Calu3 (cell line): ENCODE data around the gene ATP8B2. TPM values are rescaled to one million over a fixed set of nuclear protein-coding genes. Genes with fewer than 3 reads are reported as not detected.
"Not testable (repeated sequence)": the region's sequence is repeated elsewhere in the genome, so short reads cannot be mapped to it uniquely, and the experiment has no call there.

Source experiments
- BruUV-seq: library from RNA; stranded (reverse); fragments of 400-500 nt; replicated peaks from 2 replicates; lab custom pipeline; 2021; lab: Mats Ljungman, UMichigan
- CTCF ChIA-PET: fragments of 300-600 bp; sonication (Branson Sonifier 250); formaldehyde crosslinking; loops from one replicate; lab custom pipeline; 2022; ENCODE audit warnings: antibody characterized with exemption; lab: Charles Lee
- DNase-seq: peaks from one replicate; pipeline ENCODE4 v3.0.0; 2022
- H3K27ac Mint-ChIP-seq: one replicate; pipeline ENCODE4 v1.8.0; 2022; ENCODE audit warnings: mixed read lengths; ENCODE audit not compliant: unreplicated experiment
- H3K27me3 Mint-ChIP-seq: one replicate; pipeline ENCODE4 v1.8.0; 2022; ENCODE audit warnings: mixed read lengths; ENCODE audit not compliant: unreplicated experiment
- H3K36me3 Mint-ChIP-seq: one replicate; pipeline ENCODE4 v1.8.0; 2022; ENCODE audit warnings: mild to moderate bottlenecking, moderate library complexity, mixed read lengths; ENCODE audit not compliant: insufficient read depth, unreplicated experiment
- H3K4me1 Mint-ChIP-seq: one replicate; pipeline ENCODE4 v1.8.0; 2022; ENCODE audit warnings: mild to moderate bottlenecking, low read depth, mixed read lengths; ENCODE audit not compliant: unreplicated experiment
- H3K4me3 Mint-ChIP-seq: one replicate; pipeline ENCODE4 v1.8.0; 2022; ENCODE audit warnings: mild to moderate bottlenecking, low read depth, moderate library complexity, mixed read lengths; ENCODE audit not compliant: unreplicated experiment
- H3K9me3 Mint-ChIP-seq: one replicate; pipeline ENCODE4 v1.8.0; 2022; ENCODE audit warnings: low read depth, mixed read lengths; ENCODE audit not compliant: unreplicated experiment
- intact Hi-C: fragments of 100-400 bp; cut with micrococcal nuclease; formaldehyde crosslinking; loops from one replicate; pipeline ENCODE4 v1.10.0; 2022; ENCODE audit not compliant: unreplicated experiment
- total RNA-seq: library from RNA; stranded (reverse); gene quantifications from 2 replicates; pipeline ENCODE4 v1.2.3, GENCODE V29; 2022
- TF ChIP-seq, protein P1 (sequence below): fragments of 200-600 bp; IDR thresholded peaks from one replicate; pipeline ENCODE4 v1.8.0; 2022; ENCODE audit warnings: antibody characterized with exemption; ENCODE audit not compliant: unreplicated experiment

The ATP8B2 gene
- total RNA-seq, 1 experiment from 2014 or later = 9.1 TPM

DNA sequence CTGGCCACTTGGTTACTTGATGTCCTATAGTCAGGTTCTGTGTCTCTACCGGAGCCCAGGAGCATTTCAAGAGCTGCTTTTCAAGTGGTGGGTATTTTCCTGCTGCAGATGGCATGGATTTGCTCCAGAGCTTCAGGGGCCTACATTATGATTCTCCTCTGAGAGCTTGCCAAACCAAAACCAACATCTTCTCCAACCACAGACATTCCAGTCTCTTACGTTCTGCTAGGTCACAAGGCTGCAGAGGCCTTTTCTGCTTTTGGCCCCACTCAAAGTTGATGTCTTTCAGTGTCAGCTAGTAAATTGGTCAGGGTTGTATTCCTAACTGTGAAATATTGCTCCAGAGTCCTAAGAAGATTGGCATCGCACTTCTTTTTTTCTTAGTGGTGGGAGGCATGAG is 19.2 kb upstream of the ATP8B2 start:
- no TSS peak for BruUV-seq

DNA sequence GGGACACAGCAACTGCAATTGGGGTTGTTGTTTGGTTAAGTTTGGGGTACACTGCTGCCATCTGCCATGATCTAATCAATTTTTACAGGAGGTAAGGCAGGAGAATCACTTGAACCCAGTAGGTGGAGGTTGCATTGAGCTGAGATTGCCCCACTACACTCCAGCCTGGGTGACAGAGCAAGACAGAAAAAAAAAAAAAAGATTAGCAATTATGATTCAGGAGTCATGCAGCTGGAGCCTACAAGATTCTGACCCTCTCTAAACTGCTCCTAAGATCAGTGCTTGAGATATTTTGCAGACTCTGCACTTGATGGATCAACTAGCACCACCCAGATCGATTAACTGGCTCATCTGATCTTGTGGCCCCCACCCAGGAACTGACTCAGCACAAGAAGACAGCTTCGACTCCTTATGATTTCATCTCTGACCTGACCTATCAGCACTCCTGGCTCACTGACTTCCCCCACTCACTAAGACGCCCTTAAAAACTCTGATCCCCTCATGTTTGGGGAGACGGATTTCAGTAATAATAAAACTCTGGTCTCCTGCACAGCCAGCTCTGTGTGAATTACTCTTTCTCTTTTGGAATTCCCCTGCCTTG is 17.6 kb upstream of the ATP8B2 start:
- H3K27ac Mint-ChIP-seq, CTCF ChIA-PET, H3K9me3 Mint-ChIP-seq, BruUV-seq, H3K4me3 Mint-ChIP-seq, H3K4me1 Mint-ChIP-seq, DNase-seq, H3K36me3 Mint-ChIP-seq, intact Hi-C loops: not testable (repeated sequence)
- H3K27me3 Mint-ChIP-seq = peaks cover 30% of the 10 kb centered on the region

More for the DNA sequence above, 19.2 kb upstream of the ATP8B2 start:
- H3K4me1 Mint-ChIP-seq = no peaks in the 10 kb centered on the region
- peaks cover 18% of the 10 kb centered on the region for H3K27me3 Mint-ChIP-seq
- H3K36me3 Mint-ChIP-seq = no peaks in the 10 kb centered on the region
- TF ChIP-seq, protein P1, sequence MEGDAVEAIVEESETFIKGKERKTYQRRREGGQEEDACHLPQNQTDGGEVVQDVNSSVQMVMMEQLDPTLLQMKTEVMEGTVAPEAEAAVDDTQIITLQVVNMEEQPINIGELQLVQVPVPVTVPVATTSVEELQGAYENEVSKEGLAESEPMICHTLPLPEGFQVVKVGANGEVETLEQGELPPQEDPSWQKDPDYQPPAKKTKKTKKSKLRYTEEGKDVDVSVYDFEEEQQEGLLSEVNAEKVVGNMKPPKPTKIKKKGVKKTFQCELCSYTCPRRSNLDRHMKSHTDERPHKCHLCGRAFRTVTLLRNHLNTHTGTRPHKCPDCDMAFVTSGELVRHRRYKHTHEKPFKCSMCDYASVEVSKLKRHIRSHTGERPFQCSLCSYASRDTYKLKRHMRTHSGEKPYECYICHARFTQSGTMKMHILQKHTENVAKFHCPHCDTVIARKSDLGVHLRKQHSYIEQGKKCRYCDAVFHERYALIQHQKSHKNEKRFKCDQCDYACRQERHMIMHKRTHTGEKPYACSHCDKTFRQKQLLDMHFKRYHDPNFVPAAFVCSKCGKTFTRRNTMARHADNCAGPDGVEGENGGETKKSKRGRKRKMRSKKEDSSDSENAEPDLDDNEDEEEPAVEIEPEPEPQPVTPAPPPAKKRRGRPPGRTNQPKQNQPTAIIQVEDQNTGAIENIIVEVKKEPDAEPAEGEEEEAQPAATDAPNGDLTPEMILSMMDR = no peak
- no peak overlapping the region for H3K27ac Mint-ChIP-seq
- CTCF ChIA-PET = interaction anchor here (0.5 to 0.6 kb wide), 2 partner anchors 306 to 334 kb away, joined by 3 to 6 read pairs; no protein-coding TSS in a partner anchor
- no peak for DNase-seq
- no peak overlapping the region for H3K4me3 Mint-ChIP-seq
- intact Hi-C loops = no loop called here
- no peaks in the 10 kb centered on the region for H3K9me3 Mint-ChIP-seq

DNA sequence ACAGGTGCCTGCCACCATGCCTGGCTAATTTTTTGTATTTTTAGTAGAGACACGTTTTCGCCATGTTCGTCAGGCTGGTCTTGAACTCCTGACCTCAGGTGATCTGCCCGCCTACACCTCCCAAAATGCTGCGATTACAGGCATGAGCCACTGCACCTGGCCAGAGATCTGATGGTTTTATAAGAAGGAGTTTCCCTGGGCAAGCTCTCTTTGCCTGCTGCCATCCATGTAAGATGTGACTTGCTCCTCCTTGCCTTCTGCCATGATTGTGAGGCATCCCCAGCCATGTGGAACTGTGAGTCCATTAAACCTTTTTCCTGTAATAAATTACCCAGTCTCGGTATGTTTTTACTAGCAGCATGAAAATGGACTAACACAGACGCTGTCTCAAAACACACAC is 16.2 kb upstream of the ATP8B2 start:
- BruUV-seq, H3K4me3 Mint-ChIP-seq, H3K27ac Mint-ChIP-seq, intact Hi-C loops, CTCF ChIA-PET, DNase-seq, H3K36me3 Mint-ChIP-seq, H3K4me1 Mint-ChIP-seq, H3K9me3 Mint-ChIP-seq: not testable (repeated sequence)
- H3K27me3 Mint-ChIP-seq = peaks cover 43% of the 10 kb centered on the region

DNA sequence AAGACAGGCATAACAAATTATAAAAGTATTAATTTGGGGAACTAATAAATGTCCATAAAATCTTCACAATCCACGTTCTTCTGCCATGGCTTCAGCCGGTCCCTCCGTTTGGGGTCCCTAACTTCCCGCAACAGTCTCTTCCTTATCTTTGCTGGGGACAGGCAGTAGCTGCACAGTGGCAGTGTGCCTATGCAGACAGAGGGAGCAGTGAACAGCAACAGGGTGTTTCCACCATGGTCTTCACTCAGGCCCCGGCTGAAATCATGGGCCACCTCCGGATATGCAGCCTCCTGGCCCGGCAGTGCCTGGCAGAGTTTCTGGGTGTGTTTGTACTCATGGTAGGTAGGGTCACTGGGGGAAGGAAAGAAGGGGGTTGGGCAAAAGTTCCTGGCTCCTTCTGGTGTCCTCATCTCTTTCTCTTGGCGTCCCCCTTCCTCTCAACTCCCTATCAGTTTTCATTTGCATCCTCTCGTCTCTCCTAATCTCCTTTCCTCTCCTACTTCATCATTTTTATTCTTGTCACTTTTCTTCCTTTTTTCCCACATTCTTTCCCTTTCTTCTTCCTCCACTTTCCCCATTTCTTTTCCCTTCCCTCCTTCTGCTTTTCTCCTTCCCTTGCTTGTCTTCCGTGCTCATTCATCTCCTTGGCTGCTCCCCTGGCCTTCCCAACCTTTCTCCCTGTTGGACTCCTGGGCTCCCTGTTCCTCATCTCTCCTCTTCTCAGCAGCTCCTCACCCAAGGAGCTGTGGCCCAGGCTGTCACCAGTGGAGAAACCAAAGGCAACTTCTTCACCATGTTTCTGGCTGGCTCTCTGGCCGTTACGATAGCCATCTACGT is 12.9 kb upstream of the ATP8B2 start:
- intact Hi-C loops, H3K4me3 Mint-ChIP-seq, BruUV-seq, H3K36me3 Mint-ChIP-seq, H3K9me3 Mint-ChIP-seq, CTCF ChIA-PET, H3K27ac Mint-ChIP-seq, H3K4me1 Mint-ChIP-seq, DNase-seq: not testable (repeated sequence)
- peaks cover 39% of the 10 kb centered on the region for H3K27me3 Mint-ChIP-seq

DNA sequence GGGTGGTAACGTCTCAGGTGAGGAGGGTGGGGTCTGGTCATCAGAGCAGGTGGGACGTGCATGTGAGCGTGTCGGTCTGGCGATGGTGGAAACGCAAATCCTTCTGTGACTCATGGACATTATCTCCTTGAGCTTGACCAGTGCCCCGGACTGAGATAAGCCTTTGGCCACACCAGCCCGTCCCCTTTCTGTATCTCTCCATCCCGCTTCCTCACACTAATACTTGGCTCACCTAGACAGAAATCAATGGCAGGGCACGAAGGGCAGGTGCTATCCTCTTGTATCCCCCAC is 12.3 kb upstream of the ATP8B2 start:
- BruUV-seq = no TSS peak
- CTCF ChIA-PET = no interaction called here
- no peak overlapping the region for H3K27ac Mint-ChIP-seq

DNA sequence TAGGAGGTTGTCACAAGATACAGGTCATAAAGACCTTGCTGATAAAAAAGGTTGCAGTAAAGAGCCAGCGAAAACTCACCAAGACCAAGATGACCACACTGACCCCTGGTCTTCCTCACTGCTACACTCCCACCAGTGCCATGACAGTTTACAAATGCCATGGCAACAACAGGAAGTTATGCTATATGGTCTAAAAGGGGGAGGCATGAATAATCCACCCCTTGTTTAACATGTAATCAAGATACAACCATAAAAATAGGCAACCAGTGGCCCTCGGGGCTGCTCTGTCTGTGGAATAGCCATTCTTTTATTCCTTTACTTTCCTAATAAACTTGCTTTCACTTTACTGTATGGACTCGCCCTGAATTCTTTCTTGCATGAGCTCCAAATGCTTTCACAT is 11.1 kb upstream of the ATP8B2 start:
- H3K27ac Mint-ChIP-seq, CTCF ChIA-PET, H3K36me3 Mint-ChIP-seq, H3K4me1 Mint-ChIP-seq, H3K9me3 Mint-ChIP-seq, H3K4me3 Mint-ChIP-seq, intact Hi-C loops, DNase-seq, BruUV-seq: not testable (repeated sequence)
- H3K27me3 Mint-ChIP-seq = peaks cover 57% of the 10 kb centered on the region

More for the DNA sequence above, 12.3 kb upstream of the ATP8B2 start:
- H3K9me3 Mint-ChIP-seq = no peaks in the 10 kb centered on the region
- intact Hi-C loops = no loop called here
- H3K4me3 Mint-ChIP-seq = no peak overlapping the region
- TF ChIP-seq, protein P1 = no peak
- peaks cover 8% of the 10 kb centered on the region for H3K4me1 Mint-ChIP-seq
- H3K36me3 Mint-ChIP-seq = no peaks in the 10 kb centered on the region
- peaks cover 45% of the 10 kb centered on the region for H3K27me3 Mint-ChIP-seq
- no peak for DNase-seq
